Measurements from ENCODE around the gene FBXW7.

FBXW7 gene

DNA sequence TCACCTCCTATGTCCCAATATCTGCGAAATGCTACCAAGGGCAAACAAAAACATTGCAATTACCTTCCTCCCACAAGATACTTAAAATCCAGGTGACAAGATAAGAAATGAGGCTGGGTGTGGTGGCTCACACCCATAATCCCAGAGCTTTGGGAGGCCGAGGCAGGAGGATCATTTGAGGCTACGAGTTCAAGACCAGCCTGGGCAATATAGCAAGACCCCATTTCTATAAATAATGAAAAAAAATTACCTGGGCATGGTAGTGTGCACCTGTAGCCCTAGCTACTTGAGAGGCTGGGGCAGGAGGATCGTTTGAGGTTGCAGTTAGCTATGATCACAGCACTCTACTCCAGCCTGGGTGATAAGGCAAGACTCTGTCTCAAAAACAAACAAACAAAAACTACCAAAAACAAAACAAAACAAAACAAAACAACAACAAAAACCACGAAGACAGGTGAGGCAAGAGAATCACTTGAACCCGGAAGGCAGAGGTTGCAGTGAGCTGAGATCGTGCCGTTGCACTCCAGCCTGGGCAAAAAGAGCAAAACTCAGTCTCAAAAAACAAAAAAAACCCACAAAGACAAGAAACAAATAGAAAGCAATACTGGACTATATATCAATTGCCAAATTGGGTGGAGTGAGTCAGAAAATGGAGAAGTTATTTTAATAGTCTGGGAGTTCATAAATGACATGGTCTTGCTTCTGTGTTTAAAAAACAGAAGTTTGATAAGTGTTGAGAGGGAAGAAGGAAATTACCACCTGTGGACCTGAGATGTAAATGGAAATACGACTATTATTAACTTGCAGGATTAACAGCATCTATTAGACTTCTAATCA is 176.5 kb downstream of the FBXW7 start:
- Histone ChIP-seq H3K4me2 (ENCODE audit: low read length) (no peak overlapping the region), H2BK12ac (ENCODE audit: low read length) (no peak overlapping the region), H3K79me2 (ENCODE audit: control insufficient read depth, insufficient read depth, low read length, poor library complexity) (no peaks in the 10 kb centered on the region), H3K27ac (ENCODE audit: low read depth, low read length) (no peak overlapping the region), H3K14ac (ENCODE audit: low read length) (no peak overlapping the region), H4K12ac (ENCODE audit: low read depth, low read length) (no peak overlapping the region), H4K8ac (ENCODE audit: low read depth, low read length) (no peak overlapping the region), H2AFZ (ENCODE audit: insufficient read depth, low read length, poor library complexity) (no peak overlapping the region), H3K9me3 (ENCODE audit: insufficient read depth, low read depth, low read length) (no peaks in the 10 kb centered on the region), H3K4me3 (ENCODE audit: low read depth, low read length) (no peak overlapping the region), H2BK5ac (ENCODE audit: low read depth, low read length, poor library complexity) (no peak overlapping the region), H3K4ac (ENCODE audit: low read depth, low read length) (no peak overlapping the region), H3K18ac (ENCODE audit: low read length) (no peak overlapping the region), H2AK5ac (ENCODE audit: low read length) (no peak overlapping the region), H3K23ac (ENCODE audit: low read length) (no peak overlapping the region), H3K4me1 (ENCODE audit: control insufficient read depth in 1 of 2, insufficient read depth in 2 of 2, low read length in 2 of 2) (no peaks in the 10 kb centered on the region), H3K36me3 (ENCODE audit: control insufficient read depth in 1 of 2, insufficient read depth in 2 of 2, low read length in 2 of 2) (no peaks in the 10 kb centered on the region), H2BK120ac (ENCODE audit: insufficient read depth, low read length, poor library complexity) (no peak overlapping the region), H3K9ac (ENCODE audit: low read length) (no peak overlapping the region), H3K27me3 (ENCODE audit: insufficient read depth, low read length) (no peaks in the 10 kb centered on the region), H3K79me1 (ENCODE audit: low read length) (no peaks in the 10 kb centered on the region), H4K91ac (ENCODE audit: low read depth, low read length) (no peak overlapping the region)
- no CpG with 5 or more reads among the region's 9 CpGs for WGBS (ENCODE audit: extremely low coverage, insufficient coverage, insufficient read length)
- DNase-seq: no peak

GRCh38 chr4:152357206-152357605 is 178.7 kb downstream of the FBXW7 start:
- H3K4ac ChIP-seq (ENCODE audit: low read depth, low read length): no peak overlapping the region
- no peaks in the 10 kb centered on the region for H3K9me3 ChIP-seq (ENCODE audit: insufficient read depth, low read depth, low read length)
- no peak overlapping the region for H4K91ac ChIP-seq (ENCODE audit: low read depth, low read length)
- no peak overlapping the region for H3K27ac ChIP-seq (ENCODE audit: low read depth, low read length)
- no peaks in the 10 kb centered on the region for H3K36me3 ChIP-seq (ENCODE audit: control insufficient read depth in 1 of 2, insufficient read depth in 2 of 2, low read length in 2 of 2)
- H3K23ac ChIP-seq (ENCODE audit: low read length): no peak overlapping the region
- no peak for DNase-seq
- no peak overlapping the region for H4K8ac ChIP-seq (ENCODE audit: low read depth, low read length)
- H3K4me1 ChIP-seq (ENCODE audit: control insufficient read depth in 1 of 2, insufficient read depth in 2 of 2, low read length in 2 of 2): no peaks in the 10 kb centered on the region
- H3K79me2 ChIP-seq (ENCODE audit: control insufficient read depth, insufficient read depth, low read length, poor library complexity): no peaks in the 10 kb centered on the region
- no peak overlapping the region for H3K4me3 ChIP-seq (ENCODE audit: low read depth, low read length)
- no peak overlapping the region for H3K9ac ChIP-seq (ENCODE audit: low read length)
- no peak overlapping the region for H2AK5ac ChIP-seq (ENCODE audit: low read length)
- H2BK120ac ChIP-seq (ENCODE audit: insufficient read depth, low read length, poor library complexity): no peak overlapping the region
- no peak overlapping the region for H3K14ac ChIP-seq (ENCODE audit: low read length)
- H3K18ac ChIP-seq (ENCODE audit: low read length): no peak overlapping the region
- no peak overlapping the region for H2AFZ ChIP-seq (ENCODE audit: insufficient read depth, low read length, poor library complexity)
- peak overlapping the region; percentile 52 for H2BK5ac ChIP-seq (ENCODE audit: low read depth, low read length, poor library complexity)
- H2BK12ac ChIP-seq (ENCODE audit: low read length): no peak overlapping the region
- H3K4me2 ChIP-seq (ENCODE audit: low read length): no peak overlapping the region
- no CpG with 5 or more reads among the region's 6 CpGs for WGBS (ENCODE audit: extremely low coverage, insufficient coverage, insufficient read length)
- no peak overlapping the region for H4K12ac ChIP-seq (ENCODE audit: low read depth, low read length)
- H3K27me3 ChIP-seq (ENCODE audit: insufficient read depth, low read length): no peaks in the 10 kb centered on the region
- H3K79me1 ChIP-seq (ENCODE audit: low read length): no peaks in the 10 kb centered on the region

GRCh38 chr4:152356428-152357034 is 179.4 kb downstream of the FBXW7 start:
- no peaks in the 10 kb centered on the region for H3K4me1 ChIP-seq (ENCODE audit: control insufficient read depth in 1 of 2, insufficient read depth in 2 of 2, low read length in 2 of 2)
- H3K79me2 ChIP-seq (ENCODE audit: control insufficient read depth, insufficient read depth, low read length, poor library complexity): no peaks in the 10 kb centered on the region
- H3K18ac ChIP-seq (ENCODE audit: low read length): no peak overlapping the region
- no peak overlapping the region for H3K14ac ChIP-seq (ENCODE audit: low read length)
- no peak overlapping the region for H3K4me3 ChIP-seq (ENCODE audit: low read depth, low read length)
- no CpG with 5 or more reads among the region's 1 CpG for WGBS (ENCODE audit: extremely low coverage, insufficient coverage, insufficient read length)
- no peaks in the 10 kb centered on the region for H3K27me3 ChIP-seq (ENCODE audit: insufficient read depth, low read length)
- H2AFZ ChIP-seq (ENCODE audit: insufficient read depth, low read length, poor library complexity): no peak overlapping the region
- no peak overlapping the region for H4K91ac ChIP-seq (ENCODE audit: low read depth, low read length)
- no peak overlapping the region for H2BK120ac ChIP-seq (ENCODE audit: insufficient read depth, low read length, poor library complexity)
- H4K12ac ChIP-seq (ENCODE audit: low read depth, low read length): no peak overlapping the region
- H3K23ac ChIP-seq (ENCODE audit: low read length): no peak overlapping the region
- H3K4me2 ChIP-seq (ENCODE audit: low read length): no peak overlapping the region
- H2AK5ac ChIP-seq (ENCODE audit: low read length): no peak overlapping the region
- H3K36me3 ChIP-seq (ENCODE audit: control insufficient read depth in 1 of 2, insufficient read depth in 2 of 2, low read length in 2 of 2): no peaks in the 10 kb centered on the region
- H2BK5ac ChIP-seq (ENCODE audit: low read depth, low read length, poor library complexity): no peak overlapping the region
- no peak overlapping the region for H3K27ac ChIP-seq (ENCODE audit: low read depth, low read length)
- no peak overlapping the region for H3K9ac ChIP-seq (ENCODE audit: low read length)
- H2BK12ac ChIP-seq (ENCODE audit: low read length): no peak overlapping the region
- H4K8ac ChIP-seq (ENCODE audit: low read depth, low read length): no peak overlapping the region
- no peak overlapping the region for H3K4ac ChIP-seq (ENCODE audit: low read depth, low read length)
- no peaks in the 10 kb centered on the region for H3K79me1 ChIP-seq (ENCODE audit: low read length)
- DNase-seq: peak; percentile 1 to 75
- no peaks in the 10 kb centered on the region for H3K9me3 ChIP-seq (ENCODE audit: insufficient read depth, low read depth, low read length)

DNA sequence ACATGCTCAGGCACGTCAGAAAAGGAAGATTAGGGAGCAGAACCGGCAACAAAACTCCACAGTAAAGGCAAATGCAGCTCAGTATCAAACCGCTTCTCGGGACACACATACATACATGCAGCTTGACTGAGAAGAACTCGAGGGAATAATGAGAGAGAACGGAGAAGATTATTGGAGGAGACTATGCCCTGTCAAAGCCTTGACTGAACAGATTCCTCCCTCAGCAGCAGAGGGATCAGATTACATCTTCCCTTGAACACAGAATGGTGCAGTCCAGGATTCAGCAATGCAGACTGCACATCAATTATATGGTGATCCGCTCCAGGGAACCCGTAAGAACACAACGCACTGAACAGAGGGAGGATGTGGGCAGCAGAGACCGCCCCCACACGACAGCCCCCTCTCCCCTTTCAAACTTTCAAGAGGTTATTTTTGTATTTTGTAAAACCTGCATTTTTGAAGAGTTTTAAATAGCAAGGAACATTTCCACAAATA is 183.2 kb downstream of the FBXW7 start:
- Histone ChIP-seq H3K79me2 (ENCODE audit: control insufficient read depth, insufficient read depth, low read length, poor library complexity) (no peaks in the 10 kb centered on the region), H4K91ac (ENCODE audit: low read depth, low read length) (no peak overlapping the region), H2BK120ac (ENCODE audit: insufficient read depth, low read length, poor library complexity) (no peak overlapping the region), H3K14ac (ENCODE audit: low read length) (no peak overlapping the region), H3K79me1 (ENCODE audit: low read length) (no peaks in the 10 kb centered on the region), H3K9me3 (ENCODE audit: insufficient read depth, low read depth, low read length) (no peaks in the 10 kb centered on the region), H2AFZ (ENCODE audit: insufficient read depth, low read length, poor library complexity) (no peak overlapping the region), H2BK12ac (ENCODE audit: low read length) (no peak overlapping the region), H3K9ac (ENCODE audit: low read length) (no peak overlapping the region), H3K4me3 (ENCODE audit: low read depth, low read length) (no peak overlapping the region), H3K36me3 (ENCODE audit: control insufficient read depth in 1 of 2, insufficient read depth in 2 of 2, low read length in 2 of 2) (no peaks in the 10 kb centered on the region), H3K27me3 (ENCODE audit: insufficient read depth, low read length) (no peaks in the 10 kb centered on the region), H3K18ac (ENCODE audit: low read length) (no peak overlapping the region), H4K12ac (ENCODE audit: low read depth, low read length) (no peak overlapping the region), H3K4me2 (ENCODE audit: low read length) (peak overlapping the region; percentile 46), H3K27ac (ENCODE audit: low read depth, low read length) (peak overlapping the region; percentile 28), H3K4ac (ENCODE audit: low read depth, low read length) (no peak overlapping the region), H2AK5ac (ENCODE audit: low read length) (no peak overlapping the region), H4K8ac (ENCODE audit: low read depth, low read length) (peak overlapping the region; percentile 30), H2BK5ac (ENCODE audit: low read depth, low read length, poor library complexity) (peak overlapping the region; percentile 49), H3K4me1 (ENCODE audit: control insufficient read depth in 1 of 2, insufficient read depth in 2 of 2, low read length in 2 of 2) (no peaks in the 10 kb centered on the region), H3K23ac (ENCODE audit: low read length) (no peak overlapping the region)
- no CpG with 5 or more reads among the region's 11 CpGs for WGBS (ENCODE audit: extremely low coverage, insufficient coverage, insufficient read length)
- DNase-seq: peak; percentile 81 to 87
